Activated naive CD8-positive, alpha-beta T cell treated with anti-CD3 and anti-CD28 coated beads, Interleukin-2, amount 10 ng/mL, durations not matched to agents 7 days and 5 days (primary cell): ENCODE results near the gene ZNF618. TPM values are rescaled to one million over a fixed set of nuclear protein-coding genes. Genes with fewer than 3 reads are reported as not detected.
"Not testable (repeated sequence)": the region's sequence is repeated elsewhere in the genome, so short reads cannot be mapped to it uniquely, and the experiment has no call there.

Experiments
- ATAC-seq: fragments of 150-1000 bp; cut with Tn5 transposase; one replicate; pipeline ENCODE4 v1.10.0; 2021; ENCODE audit warnings: low read depth, moderate library complexity
- POLR2A ChIA-PET: fragments of 350-600 bp; sonication (Branson Sonifier 250); formaldehyde crosslinking; loops from one replicate; lab custom pipeline; 2021; ENCODE audit warnings: antibody characterized with exemption; lab: Charles Lee
- DNase-seq: peaks from one replicate; pipeline ENCODE4 v3.0.0; 2021
- H3K27ac Mint-ChIP-seq: one replicate; pipeline ENCODE4 v1.8.0; 2022; ENCODE audit warnings: mild to moderate bottlenecking, mixed read lengths
- H3K27me3 Mint-ChIP-seq: one replicate; pipeline ENCODE4 v1.8.0; 2022; ENCODE audit warnings: mild to moderate bottlenecking, moderate library complexity, mixed read lengths
- H3K36me3 Mint-ChIP-seq: one replicate; pipeline ENCODE4 v1.8.0; 2021; ENCODE audit warnings: mild to moderate bottlenecking, mixed read lengths
- H3K4me1 Mint-ChIP-seq: one replicate; pipeline ENCODE4 v1.8.0; 2021; ENCODE audit warnings: mixed read lengths
- H3K4me3 Mint-ChIP-seq: one replicate; pipeline ENCODE4 v1.8.0; 2022; ENCODE audit warnings: mild to moderate bottlenecking, moderate library complexity, mixed read lengths
- H3K9me3 Mint-ChIP-seq: one replicate; pipeline ENCODE4 v1.8.0; 2021; ENCODE audit warnings: mixed read lengths
- total RNA-seq, 2 experiments: library from RNA; stranded (reverse); gene quantifications; one replicate each; pipeline ENCODE4 v1.2.3, GENCODE V29; 2021

Gene ZNF618
- total RNA-seq, 2 experiments from 2014 or later, result 0.60 to 0.75 TPM

DNA sequence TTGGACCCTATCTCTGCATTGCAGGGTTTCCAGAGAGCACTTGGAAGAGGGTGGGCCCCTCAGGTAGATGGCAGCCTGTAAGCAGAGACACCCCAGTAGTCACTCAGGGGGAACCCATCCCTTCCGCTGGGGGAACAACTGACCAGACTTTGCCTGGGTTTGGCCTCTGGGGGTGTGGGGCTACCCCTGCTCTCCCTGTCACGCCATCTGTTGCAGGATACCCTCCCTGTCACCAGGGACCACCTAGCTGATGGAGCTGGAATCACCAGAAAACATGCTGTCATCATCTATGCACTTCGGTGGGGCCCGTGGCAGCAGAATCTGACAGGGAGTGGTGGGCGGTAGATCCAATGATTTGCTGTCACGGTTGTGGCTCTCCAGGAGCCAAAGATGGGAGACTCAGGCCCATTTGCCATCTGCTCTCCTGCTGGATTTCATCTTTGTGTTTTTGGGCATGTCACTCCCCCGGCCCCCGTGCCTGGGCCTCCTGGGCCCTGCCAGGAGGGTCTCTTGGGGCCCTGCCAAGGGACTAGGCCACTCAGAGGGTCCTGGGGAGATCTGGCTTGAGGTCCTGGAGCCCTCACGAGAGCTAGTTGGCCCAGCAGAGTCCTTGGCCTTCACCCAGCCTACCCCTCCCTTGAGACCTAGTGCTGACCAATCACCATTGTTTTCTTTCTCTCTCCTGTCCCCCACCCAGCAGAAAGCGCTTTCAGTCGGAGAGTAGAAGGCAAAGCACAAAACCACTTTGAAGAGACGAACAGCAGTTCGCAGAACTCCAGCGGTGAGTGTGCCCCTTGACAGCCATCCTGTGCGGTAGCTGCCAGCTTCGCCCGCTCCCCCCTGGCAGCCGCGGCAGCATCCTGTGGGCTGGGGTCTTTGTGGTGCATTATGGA lies 156.1 kb downstream of the ZNF618 start:
- H3K4me1 Mint-ChIP-seq, result peaks cover 1% of the 10 kb centered on the region
- DNase-seq, result no peak
- H3K27me3 Mint-ChIP-seq, result no peaks in the 10 kb centered on the region
- no peak overlapping the region for H3K27ac Mint-ChIP-seq
- no peak for ATAC-seq
- no peaks in the 10 kb centered on the region for H3K36me3 Mint-ChIP-seq
- POLR2A ChIA-PET, result no interaction called here
- no peak overlapping the region for H3K4me3 Mint-ChIP-seq
- no peaks in the 10 kb centered on the region for H3K9me3 Mint-ChIP-seq

DNA sequence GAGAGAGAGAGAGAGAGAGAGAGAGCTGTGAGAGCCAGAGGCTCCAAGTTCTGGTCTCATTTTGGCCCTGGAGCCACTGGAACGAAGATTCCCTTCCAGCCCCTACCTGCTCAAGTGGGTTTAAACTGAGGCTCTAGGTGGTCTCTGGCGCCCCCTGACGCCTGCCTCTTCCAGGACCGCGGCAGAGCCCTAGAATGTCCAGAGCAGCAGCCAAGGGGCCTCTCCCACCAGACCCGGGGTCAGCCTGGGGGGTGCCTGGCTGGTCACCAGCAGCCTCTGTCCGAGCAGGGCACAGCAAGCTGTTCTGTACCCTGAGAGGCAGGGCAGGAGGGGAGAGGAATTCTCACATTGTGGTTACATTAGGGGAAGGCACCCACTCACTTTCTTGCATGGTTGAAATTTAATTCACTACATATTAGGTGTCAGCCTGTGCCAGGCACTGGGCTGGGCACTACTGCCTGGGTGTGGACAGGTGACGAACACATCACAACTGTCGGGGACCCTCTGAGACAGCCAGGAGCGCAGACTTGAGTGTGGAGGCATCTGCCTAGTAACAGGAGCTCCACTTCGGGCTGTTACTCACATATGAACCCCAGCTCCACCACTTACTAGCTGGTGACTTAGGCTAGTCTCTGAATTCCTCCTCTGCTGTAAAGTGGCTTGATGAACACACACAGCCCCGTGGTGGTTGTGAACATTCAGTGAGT lies 157.4 kb downstream of the ZNF618 start:
- Mint-ChIP-seq H3K27ac (no peak overlapping the region), H3K27me3 (no peaks in the 10 kb centered on the region), H3K4me1 (peaks cover 1% of the 10 kb centered on the region), H3K36me3 (no peaks in the 10 kb centered on the region), H3K4me3 (no peak overlapping the region), H3K9me3 (no peaks in the 10 kb centered on the region)
- no peak for ATAC-seq
- peak; percentile 43 for DNase-seq
- POLR2A ChIA-PET, result no interaction called here

DNA sequence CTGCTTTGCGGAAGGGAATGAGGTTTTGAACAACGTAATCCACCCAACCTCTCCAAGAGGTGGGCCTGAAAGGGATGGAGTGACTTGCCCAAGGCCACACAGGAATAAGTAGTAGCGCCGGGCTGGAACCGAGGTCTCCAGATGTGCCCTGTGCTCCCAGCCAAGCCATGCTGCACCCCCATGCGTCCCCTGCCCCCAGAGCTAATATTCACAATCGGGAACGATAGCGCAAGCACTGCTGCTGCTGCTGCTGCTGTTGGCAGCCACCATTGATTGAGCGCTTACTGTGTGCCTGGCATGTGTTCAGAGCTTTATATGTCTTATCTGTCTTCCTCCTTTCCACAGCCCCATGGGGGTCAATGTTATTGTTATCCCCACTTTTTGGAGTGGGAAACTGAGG lies 158.1 kb downstream of the ZNF618 start:
- H3K27me3 Mint-ChIP-seq, result no peaks in the 10 kb centered on the region
- no peak overlapping the region for H3K4me3 Mint-ChIP-seq
- no peaks in the 10 kb centered on the region for H3K36me3 Mint-ChIP-seq
- ATAC-seq (no peak), DNase-seq (no peak)
- H3K9me3 Mint-ChIP-seq, result no peaks in the 10 kb centered on the region
- no peak overlapping the region for H3K27ac Mint-ChIP-seq
- POLR2A ChIA-PET, result no interaction called here
- H3K4me1 Mint-ChIP-seq, result peaks cover 1% of the 10 kb centered on the region

DNA sequence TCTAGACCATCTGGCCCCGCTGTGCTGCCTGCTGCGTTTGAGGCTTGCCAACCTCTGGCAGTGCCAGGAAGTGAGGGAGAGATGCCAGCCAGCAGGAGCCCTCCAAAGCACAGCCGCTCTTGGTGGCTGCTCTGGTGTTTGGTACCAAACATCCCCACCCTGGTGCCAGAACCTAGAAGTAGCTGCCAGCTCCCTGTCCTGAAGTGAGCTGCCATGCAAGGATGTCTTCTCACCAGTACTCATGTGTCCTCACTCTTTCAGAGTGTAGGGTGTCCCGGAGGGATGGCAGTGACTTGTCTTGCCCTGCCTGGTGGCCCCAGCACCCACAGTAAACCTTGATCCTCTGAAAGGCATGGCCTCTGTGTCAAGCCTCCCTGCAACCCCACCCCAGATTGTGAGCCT lies 158.6 kb downstream of the ZNF618 start:
- no peak for ATAC-seq
- Mint-ChIP-seq H3K4me1 (no peaks in the 10 kb centered on the region), H3K4me3 (no peak overlapping the region), H3K9me3 (no peaks in the 10 kb centered on the region), H3K27me3 (no peaks in the 10 kb centered on the region), H3K36me3 (no peaks in the 10 kb centered on the region), H3K27ac (no peak overlapping the region)
- POLR2A ChIA-PET, result no interaction called here
- no peak for DNase-seq

DNA sequence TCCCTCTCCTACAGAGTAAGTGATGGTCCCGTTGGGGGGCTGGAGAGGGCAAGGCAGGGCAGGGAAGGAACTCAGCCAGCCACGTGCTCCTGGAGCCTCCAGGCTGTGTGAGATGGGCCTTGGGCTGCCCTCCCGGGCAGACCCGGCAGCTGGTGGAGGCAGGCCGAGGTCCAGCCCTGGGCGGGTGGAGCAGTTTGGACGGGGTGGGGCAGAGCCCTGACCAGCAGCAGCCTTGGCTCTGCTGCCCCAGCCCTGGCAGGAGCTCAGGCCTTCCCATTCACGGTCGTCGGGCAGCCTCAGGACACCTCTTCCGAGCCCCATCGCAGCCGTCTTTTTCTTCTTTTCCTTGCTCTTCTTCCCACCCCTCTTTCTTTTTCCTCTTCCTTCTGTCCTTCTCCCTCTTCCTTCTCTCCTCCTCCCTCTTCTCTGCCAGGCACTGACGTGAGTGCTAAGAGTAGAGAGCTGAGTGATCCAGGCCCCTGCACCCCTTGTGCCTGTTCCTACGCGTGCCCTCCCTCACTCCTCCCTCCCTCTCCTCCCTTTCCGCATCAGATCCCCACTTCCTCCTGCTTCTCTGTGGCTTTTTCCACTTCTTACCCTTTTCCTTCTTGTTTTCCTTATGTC lies 159.2 kb downstream of the ZNF618 start:
- Mint-ChIP-seq H3K9me3 (no peaks in the 10 kb centered on the region), H3K27ac (no peak overlapping the region), H3K4me3 (no peak overlapping the region), H3K27me3 (no peaks in the 10 kb centered on the region), H3K4me1 (no peaks in the 10 kb centered on the region), H3K36me3 (no peaks in the 10 kb centered on the region)
- POLR2A ChIA-PET, result no interaction called here
- DNase-seq (no peak), ATAC-seq (no peak)

DNA sequence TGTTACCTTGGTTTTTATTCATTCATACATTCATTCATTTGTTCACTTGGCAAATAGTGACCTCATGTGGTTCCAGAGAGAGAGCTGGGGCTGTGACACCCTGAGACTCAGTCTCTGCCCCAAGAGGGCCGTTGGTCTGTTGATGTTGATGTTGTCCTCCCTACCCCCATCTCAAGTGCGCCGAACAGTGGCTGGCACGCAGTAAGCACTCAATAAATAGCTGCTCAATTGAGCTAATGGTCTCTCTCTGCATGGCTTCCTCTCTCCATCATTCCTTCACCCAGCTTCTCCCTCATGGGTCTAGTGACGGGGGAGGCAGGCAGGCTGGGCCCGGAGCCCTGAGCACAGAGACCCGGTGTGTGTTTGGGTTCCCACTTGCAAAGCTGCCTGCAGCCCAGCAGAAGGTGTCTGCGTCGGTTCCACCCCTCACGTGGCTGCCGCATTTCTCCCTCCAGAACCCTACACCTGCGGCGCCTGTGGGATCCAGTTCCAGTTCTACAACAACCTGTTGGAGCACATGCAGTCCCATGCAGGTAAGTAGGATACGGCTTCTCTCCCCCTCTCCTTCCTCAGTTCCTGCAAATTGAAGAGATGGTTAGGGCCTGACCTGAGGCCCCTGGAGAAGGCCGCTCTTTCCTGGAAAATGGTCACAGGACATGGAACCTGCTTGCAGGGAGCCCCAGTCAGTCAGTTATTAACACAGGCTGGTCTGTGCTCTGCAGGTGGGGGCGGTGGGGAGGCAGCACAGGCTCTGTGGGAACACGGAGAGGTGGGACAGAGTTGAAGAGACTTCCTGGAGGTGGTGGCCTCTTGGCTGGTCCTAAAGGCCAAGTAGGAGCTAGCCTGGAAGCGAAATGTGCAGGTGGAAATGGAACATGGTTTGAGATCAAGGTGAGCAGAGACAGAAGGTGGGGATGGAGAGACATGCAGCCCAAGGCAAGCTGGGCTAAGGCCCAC lies 160.0 kb downstream of the ZNF618 start:
- Mint-ChIP-seq H3K27me3 (no peaks in the 10 kb centered on the region), H3K27ac (no peak overlapping the region), H3K4me1 (no peaks in the 10 kb centered on the region), H3K4me3 (no peak overlapping the region), H3K9me3 (no peaks in the 10 kb centered on the region), H3K36me3 (no peaks in the 10 kb centered on the region)
- ATAC-seq, result no peak
- no peak for DNase-seq
- POLR2A ChIA-PET, result no interaction called here

DNA sequence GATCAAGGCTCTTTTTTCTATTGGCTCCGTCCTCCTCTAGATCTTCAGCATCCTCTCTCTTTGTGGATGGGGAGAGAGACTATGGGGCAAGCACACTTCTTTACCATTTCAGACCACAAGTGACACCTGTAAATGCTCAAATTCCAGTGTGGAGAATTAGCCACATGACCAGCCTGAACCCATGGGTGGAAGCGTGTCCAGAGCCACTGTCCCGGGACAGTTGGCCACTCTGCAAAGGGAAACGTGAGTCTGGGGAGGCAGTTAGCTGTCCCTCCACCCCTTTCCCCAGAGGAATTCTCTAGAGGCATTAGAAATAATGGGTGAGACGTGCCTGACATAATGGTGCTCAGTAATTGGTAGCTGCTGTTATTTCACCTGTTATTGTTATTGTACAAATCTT lies 161.1 kb downstream of the ZNF618 start:
- ATAC-seq, result no peak
- Mint-ChIP-seq H3K36me3 (no peaks in the 10 kb centered on the region), H3K4me1 (no peaks in the 10 kb centered on the region), H3K9me3 (no peaks in the 10 kb centered on the region), H3K27me3 (peaks cover 1% of the 10 kb centered on the region), H3K27ac (no peak overlapping the region), H3K4me3 (no peak overlapping the region)
- DNase-seq, result no peak
- POLR2A ChIA-PET, result no interaction called here

DNA sequence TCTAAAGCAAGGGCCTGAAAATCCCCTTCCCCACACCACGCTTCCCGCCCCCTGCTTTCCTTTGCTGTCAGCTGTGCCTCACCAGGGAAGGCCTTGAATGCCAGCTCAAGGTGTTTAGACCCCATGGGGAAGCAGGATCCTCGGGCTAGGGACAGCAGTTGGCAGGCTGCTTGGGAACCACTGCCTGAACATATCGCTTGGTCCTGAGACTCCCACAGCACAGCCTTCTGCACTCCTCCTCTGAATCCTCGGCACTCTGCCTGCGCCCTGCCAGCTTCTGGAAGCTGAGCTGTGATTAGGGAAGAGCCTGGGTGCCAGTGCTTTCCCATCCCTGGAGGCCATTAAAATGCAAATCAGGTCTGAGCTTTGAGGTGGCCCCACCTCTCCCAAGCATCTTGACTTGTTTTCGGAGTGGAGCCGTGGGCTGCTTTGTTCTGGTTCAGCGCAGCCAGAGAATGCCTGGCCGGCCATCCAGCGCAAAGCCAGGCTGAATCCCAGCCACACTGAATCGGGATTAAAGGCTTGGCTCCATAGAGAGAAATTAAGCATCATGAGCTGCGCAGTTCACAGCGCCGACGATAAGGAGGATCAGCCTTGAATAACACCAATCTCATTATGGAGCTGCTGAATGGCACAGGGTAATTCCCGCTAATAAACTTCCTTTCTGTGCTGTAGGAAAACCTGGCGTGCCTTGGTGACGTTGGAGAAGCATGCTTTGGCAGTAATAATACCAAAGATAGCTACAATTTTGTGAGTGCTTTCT lies 162.0 kb downstream of the ZNF618 start:
- ATAC-seq (no peak), DNase-seq (no peak)
- Mint-ChIP-seq H3K36me3 (no peaks in the 10 kb centered on the region), H3K27ac (no peak overlapping the region), H3K27me3 (peaks cover 2% of the 10 kb centered on the region), H3K4me1 (no peaks in the 10 kb centered on the region), H3K4me3 (no peak overlapping the region), H3K9me3 (no peaks in the 10 kb centered on the region)
- POLR2A ChIA-PET, result no interaction called here

DNA sequence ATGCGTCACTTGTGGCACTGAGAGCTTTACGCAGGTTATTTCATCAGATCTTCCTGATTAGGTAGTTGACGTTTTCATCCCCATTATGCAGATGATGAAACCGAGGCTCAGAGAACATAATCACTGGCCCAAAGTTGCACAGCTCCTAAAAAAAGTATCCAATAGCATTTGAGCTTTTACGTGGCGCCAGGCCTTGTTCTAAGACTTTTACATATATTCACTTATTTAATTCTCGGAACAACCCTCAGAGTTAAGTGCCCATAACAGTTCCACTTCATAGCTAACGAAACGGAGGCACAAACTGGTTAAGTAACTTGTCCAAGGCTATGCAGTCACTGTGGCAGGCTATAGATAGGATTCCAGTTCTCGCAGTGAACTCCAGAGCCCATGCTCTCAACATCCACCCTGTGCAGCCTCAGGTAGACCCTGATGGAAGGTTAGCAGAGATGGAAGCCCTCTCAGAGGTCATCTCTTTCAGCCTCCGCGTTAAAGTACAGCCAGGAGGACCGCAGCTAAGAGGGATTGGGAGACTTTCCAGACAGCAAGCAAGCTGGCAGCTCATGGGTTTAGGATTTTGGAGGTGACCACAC lies 162.7 kb downstream of the ZNF618 start:
- POLR2A ChIA-PET, result interaction anchor here (0.6 kb wide), 1 partner anchor 545 kb away, joined by 3 read pairs; no protein-coding TSS in a partner anchor
- no peaks in the 10 kb centered on the region for H3K36me3 Mint-ChIP-seq

DNA sequence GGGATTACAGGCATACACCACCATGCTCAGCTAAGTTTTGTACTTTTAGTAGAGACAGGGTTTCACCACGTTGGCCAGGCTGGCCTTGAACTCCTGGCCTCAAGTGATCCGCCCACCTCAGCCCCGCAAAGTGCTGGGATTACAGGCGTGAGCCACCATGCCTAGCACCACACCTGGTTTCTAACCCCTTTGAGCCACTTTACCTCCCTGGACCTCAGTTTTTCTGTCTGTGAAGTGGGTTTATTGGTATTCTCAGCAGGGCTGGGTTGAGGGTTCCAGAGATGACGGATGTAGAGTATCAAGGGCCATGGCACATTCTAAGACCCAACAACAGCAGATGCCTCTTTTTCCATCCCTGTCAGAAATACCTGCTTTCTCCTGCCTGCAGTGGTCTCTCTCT lies 163.4 kb downstream of the ZNF618 start:
- Mint-ChIP-seq H3K27me3 (peaks cover 7% of the 10 kb centered on the region), H3K4me1 (no peaks in the 10 kb centered on the region), H3K4me3 (no peak overlapping the region), H3K27ac (no peak overlapping the region), H3K36me3 (no peaks in the 10 kb centered on the region), H3K9me3 (no peaks in the 10 kb centered on the region)
- no peak for DNase-seq
- ATAC-seq, result no peak
- POLR2A ChIA-PET, result no interaction called here

More for the DNA sequence above, 162.7 kb downstream of the ZNF618 start:
- DNase-seq (no peak), ATAC-seq (no peak)
- Mint-ChIP-seq H3K27ac (no peak overlapping the region), H3K9me3 (no peaks in the 10 kb centered on the region), H3K4me3 (no peak overlapping the region), H3K4me1 (no peaks in the 10 kb centered on the region), H3K27me3 (peaks cover 2% of the 10 kb centered on the region)

DNA sequence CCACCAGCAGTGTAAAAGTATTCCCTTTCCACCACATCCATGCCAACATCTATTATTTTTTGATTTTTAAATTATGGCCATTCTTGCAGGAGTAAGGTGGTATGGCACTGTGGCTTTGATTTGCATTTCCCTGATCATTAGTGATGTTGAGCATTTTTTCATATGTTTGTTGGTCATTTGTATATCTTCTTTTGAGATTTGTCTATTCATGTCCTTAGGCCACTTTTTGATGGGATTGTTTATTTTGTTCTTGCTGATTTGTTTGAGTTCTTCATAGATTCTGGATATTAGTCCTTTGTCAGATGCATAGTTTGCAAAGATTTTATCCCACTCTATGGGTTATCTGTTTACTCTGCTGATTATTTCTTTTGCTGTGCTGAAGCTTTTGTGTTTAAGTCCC lies 167.6 kb downstream of the ZNF618 start:
- H3K27me3 Mint-ChIP-seq, result peaks cover 13% of the 10 kb centered on the region

DNA sequence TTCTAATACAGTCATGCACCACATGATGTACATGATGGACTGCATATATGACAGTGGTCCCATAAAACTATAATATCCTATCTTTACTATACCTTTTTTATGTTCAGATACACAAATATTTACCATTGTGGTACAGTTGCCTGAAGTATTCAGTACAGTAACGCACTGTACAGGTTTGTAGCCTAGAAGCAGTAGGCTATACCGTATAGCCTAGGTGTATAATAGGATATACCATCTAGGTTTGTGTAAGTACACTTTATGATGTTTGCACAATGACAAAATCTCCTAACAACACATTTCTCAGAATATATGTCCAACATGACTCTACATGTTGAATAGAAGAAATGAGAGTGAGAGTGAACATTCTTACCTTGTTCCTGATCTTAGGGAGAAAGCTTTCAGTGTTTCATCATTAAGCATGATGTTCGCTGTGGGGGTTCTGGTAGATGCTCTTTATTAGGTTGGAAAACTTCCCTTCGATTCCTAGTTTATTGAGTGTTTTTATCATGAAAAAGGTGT lies 170.2 kb downstream of the ZNF618 start:
- ATAC-seq, result no peak
- Mint-ChIP-seq H3K27me3 (peaks cover 13% of the 10 kb centered on the region), H3K9me3 (no peaks in the 10 kb centered on the region), H3K27ac (no peak overlapping the region), H3K4me3 (no peak overlapping the region), H3K36me3 (no peaks in the 10 kb centered on the region), H3K4me1 (no peaks in the 10 kb centered on the region)
- POLR2A ChIA-PET, result no interaction called here
- DNase-seq, result no peak

More for the DNA sequence above, 167.6 kb downstream of the ZNF618 start:
- H3K9me3 Mint-ChIP-seq, H3K4me3 Mint-ChIP-seq, H3K36me3 Mint-ChIP-seq, H3K27ac Mint-ChIP-seq, ATAC-seq, H3K4me1 Mint-ChIP-seq, DNase-seq, POLR2A ChIA-PET: not testable (repeated sequence)
